Measurements from ENCODE around the gene GABBR2.

DNA sequence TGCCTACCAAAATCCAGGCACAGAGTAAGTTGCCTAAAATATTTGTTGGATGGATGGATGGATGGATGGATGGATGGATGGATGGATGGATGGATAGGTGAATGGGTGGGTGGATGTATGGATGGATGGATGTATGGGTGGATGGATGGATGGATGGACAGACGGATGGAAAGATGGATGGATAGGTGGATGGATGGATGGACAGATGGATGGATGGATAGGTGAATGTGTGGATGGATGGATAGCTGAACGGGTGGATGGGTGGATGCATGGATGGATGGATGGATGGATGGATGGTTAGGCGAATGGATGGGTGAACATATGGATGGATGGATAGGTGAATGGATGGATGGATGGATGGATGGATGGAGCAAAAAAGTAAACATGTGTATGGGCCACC lies 131.9 kb downstream of the GABBR2 start:
- TF ChIP-seq GATA2 (IDR thresholded peaks at IDR 0.05; ENCODE audit: low read depth, low read length) (no peak), GATA3 (IDR thresholded peaks at IDR 0.05; ENCODE audit: low read depth, low read length) (no peak)
